Testis (tissue), 3 donors: Measurements from ENCODE around the gene GYS1. TPM values are rescaled to one million over a fixed set of nuclear protein-coding genes. Genes with fewer than 3 reads are reported as not detected.

Source experiments
- DNase-seq: peaks from one replicate; pipeline ENCODE4 v3.0.0-alpha.2; 2019
- H3K27ac ChIP-seq, 2 donors: fragments of 200-600 bp; sonication (generic); one replicate each; pipeline ENCODE4 v1.5.1; 2019
- H3K27me3 ChIP-seq: fragments of 200-600 bp; sonication (generic); one replicate; pipeline ENCODE4 v1.5.1; 2019
- H3K36me3 ChIP-seq: fragments of 200-600 bp; sonication (generic); one replicate; pipeline ENCODE4 v1.5.1; 2017; ENCODE audit warnings: low read depth; ENCODE audit errors: missing control alignments
- H3K4me1 ChIP-seq: fragments of 200-600 bp; sonication (generic); one replicate; pipeline ENCODE4 v1.5.1; 2019
- H3K4me3 ChIP-seq, 2 donors: fragments of 200-600 bp; sonication (generic); one replicate each; pipeline ENCODE4 v1.5.1; 2017 to 2019
- H3K9me3 ChIP-seq: fragments of 200-600 bp; sonication (generic); one replicate; pipeline ENCODE4 v1.5.1; 2017
- POLR2A ChIP-seq: fragments of 450-650 bp; IDR thresholded peaks from one replicate; pipeline ENCODE4 v1.6.1; 2017; ENCODE audit warnings: antibody characterized with exemption, mild to moderate bottlenecking, moderate library complexity
- WGBS, 2 donors: methylation state at CpG; one replicate each; pipeline ENCODE4 v1.1.5; 2018; 5-methylcytosine and 5-hydroxymethylcytosine counted together
- intact Hi-C: fragments of 100-400 bp; cut with DNase I; formaldehyde crosslinking; loops from one replicate; pipeline ENCODE4 v1.15.1; 2023; ENCODE audit warnings: low total_unique reads
- polyA plus RNA-seq: library from polyadenylated mRNA; stranded (reverse); fragments of 350-450 nt; fragmentation: Illumina TruSeq; extraction: RNeasy Lipid Tissue Mini Kit (QIAGEN cat#74804); gene quantifications from one replicate; pipeline ENCODE4 v1.2.3, GENCODE V29; 2014; ENCODE audit warnings: low read depth, low replicate concordance; ENCODE audit not compliant: insufficient read depth
- total RNA-seq, 2 donors: library from RNA; depleted of rRNA; stranded (reverse); fragments of >200 nt; gene quantifications; one replicate each; pipeline ENCODE4 v1.2.3, GENCODE V29; 2016
- TF ChIP-seq, protein P1 (sequence below), 3 experiments: fragments of 450-650 bp in 2 of 3; fragments of 200-600 bp in 1 of 3; sonication (generic) in 1 of 3; IDR thresholded peaks; one replicate each; pipeline ENCODE4 v1.5.1; 2016 to 2019; ENCODE audit warnings: antibody characterized with exemption in 3 of 3, mild to moderate bottlenecking in 2 of 3, moderate library complexity in 1 of 3

Gene GYS1
- total and polyA plus RNA-seq, 3 donors from 2014 or later = 13.8 to 23.6 (median 21.1) TPM

DNA sequence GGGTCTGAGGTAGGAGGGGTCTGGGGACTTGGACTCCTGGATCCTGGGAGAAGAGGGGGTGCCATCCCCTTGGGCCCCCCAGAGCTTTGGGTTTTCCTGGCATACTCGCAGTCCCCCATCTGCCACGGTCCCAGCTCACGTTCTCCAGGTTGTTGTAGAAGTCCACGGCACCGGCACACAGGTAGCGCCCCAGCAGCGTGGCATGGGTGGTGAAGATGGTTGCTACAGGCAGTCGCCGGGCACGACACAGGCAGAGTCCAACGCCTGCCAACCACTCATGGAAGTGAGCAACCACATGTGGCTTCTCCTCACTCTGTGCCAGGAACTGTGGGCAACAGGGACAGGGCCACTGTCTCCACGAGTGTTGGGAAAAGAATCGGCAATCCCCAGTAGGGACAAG lies 7.4 kb downstream of the GYS1 start:
- H3K9me3 ChIP-seq = no peaks in the 10 kb centered on the region
- intact Hi-C loops = no loop called here
- DNase-seq = no peak
- TF ChIP-seq POLR2A = no peak
- TF ChIP-seq, protein P1, sequence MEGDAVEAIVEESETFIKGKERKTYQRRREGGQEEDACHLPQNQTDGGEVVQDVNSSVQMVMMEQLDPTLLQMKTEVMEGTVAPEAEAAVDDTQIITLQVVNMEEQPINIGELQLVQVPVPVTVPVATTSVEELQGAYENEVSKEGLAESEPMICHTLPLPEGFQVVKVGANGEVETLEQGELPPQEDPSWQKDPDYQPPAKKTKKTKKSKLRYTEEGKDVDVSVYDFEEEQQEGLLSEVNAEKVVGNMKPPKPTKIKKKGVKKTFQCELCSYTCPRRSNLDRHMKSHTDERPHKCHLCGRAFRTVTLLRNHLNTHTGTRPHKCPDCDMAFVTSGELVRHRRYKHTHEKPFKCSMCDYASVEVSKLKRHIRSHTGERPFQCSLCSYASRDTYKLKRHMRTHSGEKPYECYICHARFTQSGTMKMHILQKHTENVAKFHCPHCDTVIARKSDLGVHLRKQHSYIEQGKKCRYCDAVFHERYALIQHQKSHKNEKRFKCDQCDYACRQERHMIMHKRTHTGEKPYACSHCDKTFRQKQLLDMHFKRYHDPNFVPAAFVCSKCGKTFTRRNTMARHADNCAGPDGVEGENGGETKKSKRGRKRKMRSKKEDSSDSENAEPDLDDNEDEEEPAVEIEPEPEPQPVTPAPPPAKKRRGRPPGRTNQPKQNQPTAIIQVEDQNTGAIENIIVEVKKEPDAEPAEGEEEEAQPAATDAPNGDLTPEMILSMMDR (IDR thresholded peaks at IDR 0.05) = no peak
- H3K36me3 ChIP-seq = no peaks in the 10 kb centered on the region
- H3K4me3 ChIP-seq = no peak overlapping the region
- 93 to 98% methylated on average over 9 to 13 of the region's 13 CpGs for WGBS, 2 donors
- peaks cover 8% of the 10 kb centered on the region for H3K4me1 ChIP-seq
- no peaks in the 10 kb centered on the region for H3K27me3 ChIP-seq
- no peak overlapping the region for H3K27ac ChIP-seq

DNA sequence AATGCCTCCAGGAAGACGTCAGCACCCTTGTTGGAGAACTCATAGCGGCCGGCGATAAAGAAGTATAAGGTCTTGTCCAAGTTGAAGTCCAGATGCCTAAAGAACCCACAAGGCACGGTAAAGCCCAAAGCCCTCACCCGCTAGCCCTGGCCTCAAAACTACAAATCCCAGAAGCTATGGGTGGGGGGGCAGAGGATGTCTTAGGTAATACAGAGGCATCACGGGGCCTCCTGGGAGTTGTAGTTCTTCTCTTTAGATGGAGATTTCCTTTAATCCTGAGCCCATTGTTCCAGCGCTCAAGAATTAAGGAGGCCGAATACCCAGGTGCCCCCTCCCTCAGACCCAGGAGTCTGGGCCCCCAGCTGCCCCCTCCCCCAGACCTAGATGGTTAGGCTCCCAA lies 10.8 kb downstream of the GYS1 start:
- no peak overlapping the region for H3K27ac ChIP-seq
- 89 to 90% methylated on average over 2 to 9 of the region's 9 CpGs for WGBS, 2 donors
- no peaks in the 10 kb centered on the region for H3K9me3 ChIP-seq
- no peaks in the 10 kb centered on the region for H3K4me1 ChIP-seq
- H3K27me3 ChIP-seq = no peaks in the 10 kb centered on the region
- no peaks in the 10 kb centered on the region for H3K36me3 ChIP-seq
- TF ChIP-seq POLR2A = no peak
- intact Hi-C loops = no loop called here
- no peak overlapping the region for H3K4me3 ChIP-seq
- DNase-seq = no peak

DNA sequence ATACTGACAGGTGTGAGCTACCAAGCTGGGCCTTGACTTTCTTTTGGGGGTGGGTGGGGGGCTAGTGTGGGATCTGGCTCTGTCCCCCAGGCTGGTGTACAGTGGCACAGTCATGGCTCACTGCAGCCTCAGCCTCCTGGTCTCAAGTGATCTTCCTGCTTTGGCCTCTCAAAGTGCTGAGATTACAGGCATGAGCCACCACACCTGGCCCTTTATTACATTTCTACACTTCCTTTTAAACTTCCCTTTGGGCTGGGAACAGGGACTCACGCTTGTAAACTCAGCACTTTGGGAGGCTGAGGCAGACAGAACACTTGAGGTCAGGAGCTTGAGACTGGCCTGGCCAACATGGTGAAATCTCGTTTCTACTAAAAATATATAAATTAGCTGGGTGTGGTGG lies 16.0 kb downstream of the GYS1 start:
- Histone ChIP-seq H3K27me3 (no peaks in the 10 kb centered on the region), H3K27ac (no peak overlapping the region), H3K9me3 (no peaks in the 10 kb centered on the region), H3K4me3 (no peak overlapping the region), H3K36me3 (no peaks in the 10 kb centered on the region), H3K4me1 (no peaks in the 10 kb centered on the region)
- no peak for DNase-seq
- TF ChIP-seq POLR2A = no peak
- TF ChIP-seq, protein P1 (IDR thresholded peaks at IDR 0.05) = no peak
- intact Hi-C loops = loop anchor here (10.0 kb wide), 1 partner anchor 182 kb away; no protein-coding TSS in a partner anchor
- 86 to 91% methylated on average over 2 of the region's 2 CpGs for WGBS, 2 donors

DNA sequence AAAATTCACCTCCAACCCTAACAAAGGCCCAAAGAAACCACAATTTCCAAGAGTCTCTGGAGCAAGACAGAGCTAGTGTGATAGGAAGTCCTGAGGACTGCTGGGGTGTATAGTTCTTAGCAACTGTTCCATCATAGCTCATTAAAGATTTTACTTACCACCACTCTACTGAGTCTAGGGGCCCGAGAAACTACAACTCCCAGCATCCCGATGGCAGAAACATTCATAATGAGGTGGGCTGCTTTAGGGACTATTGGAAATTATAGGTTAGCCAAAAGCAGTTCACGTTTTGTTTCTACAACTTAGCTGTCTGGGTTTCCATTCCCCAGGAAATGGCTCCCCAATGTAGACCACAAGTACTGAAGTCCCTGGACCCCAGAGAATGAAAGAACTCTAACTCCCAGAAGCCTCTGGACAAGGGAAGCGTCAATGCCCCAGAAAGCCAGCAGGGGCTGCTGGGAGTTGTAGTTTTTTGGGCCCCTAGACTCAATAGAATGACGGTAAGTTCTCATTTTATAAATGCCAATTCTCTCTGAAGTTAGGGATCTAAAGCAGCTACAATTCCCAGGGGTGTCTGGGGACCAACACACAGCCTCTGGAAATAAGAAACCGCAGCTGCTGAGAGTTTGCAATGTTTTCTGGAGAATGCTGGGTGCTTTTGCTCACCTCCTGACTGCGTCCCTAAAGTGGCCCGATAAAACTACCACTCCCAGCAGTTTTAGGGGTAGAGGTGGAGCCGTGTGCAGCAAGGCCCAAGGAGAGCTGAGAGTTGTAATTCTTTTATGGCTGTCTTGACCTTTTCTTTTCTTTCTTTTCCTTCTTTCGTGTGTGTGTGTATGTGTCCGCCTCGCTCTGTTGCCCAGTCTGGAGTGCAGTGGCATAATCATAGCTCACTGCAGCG lies 16.9 kb downstream of the GYS1 start:
- H3K4me1 ChIP-seq = no peaks in the 10 kb centered on the region
- H3K36me3 ChIP-seq = no peaks in the 10 kb centered on the region
- WGBS, 2 donors = 91% methylated on average over 13 of the region's 13 CpGs
- H3K4me3 ChIP-seq = no peak overlapping the region
- H3K27ac ChIP-seq = no peak overlapping the region
- TF ChIP-seq POLR2A = no peak
- TF ChIP-seq, protein P1 (IDR thresholded peaks at IDR 0.05) = peak in 1 of 3 experiments; percentile 6
- DNase-seq = peak; percentile 72
- no peaks in the 10 kb centered on the region for H3K9me3 ChIP-seq
- intact Hi-C loops = loop anchor here (10.0 kb wide), 1 partner anchor 181 kb away; no protein-coding TSS in a partner anchor
- H3K27me3 ChIP-seq = no peaks in the 10 kb centered on the region

DNA sequence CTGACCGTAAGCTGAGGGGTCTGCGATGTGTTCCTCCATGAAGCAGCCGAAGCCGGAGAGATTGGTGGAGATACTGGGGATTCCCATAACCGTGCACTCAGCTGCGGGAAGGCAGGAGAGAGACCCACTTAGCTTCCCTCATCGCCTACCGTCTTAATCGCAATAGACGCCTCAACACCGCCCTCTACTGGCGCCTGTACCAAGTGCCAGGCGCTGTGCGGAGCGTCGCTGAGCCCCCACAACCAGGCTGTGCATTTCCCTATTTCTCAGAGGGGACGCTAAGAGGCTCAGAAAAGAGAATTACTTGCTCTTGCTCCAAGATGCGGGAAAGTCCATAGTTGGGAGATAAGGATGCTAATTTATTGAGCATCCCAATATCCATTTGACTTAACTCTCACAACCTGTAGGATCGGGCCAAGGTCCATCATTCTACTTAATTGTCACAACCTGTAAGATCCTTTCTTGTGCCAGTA lies 22.1 kb downstream of the GYS1 start:
- Histone ChIP-seq H3K36me3 (no peaks in the 10 kb centered on the region), H3K27ac (no peak overlapping the region), H3K27me3 (no peaks in the 10 kb centered on the region), H3K4me1 (peaks cover 6% of the 10 kb centered on the region), H3K4me3 (peak overlapping the region in 1 of 2 donors; percentile 7), H3K9me3 (no peaks in the 10 kb centered on the region)
- TF ChIP-seq, protein P1 (IDR thresholded peaks at IDR 0.05) = peak; percentile 67 to 85 (median 85)
- TF ChIP-seq POLR2A = no peak
- intact Hi-C loops = loop anchor here (10.0 kb wide), 1 partner anchor 176 kb away; no protein-coding TSS in a partner anchor
- DNase-seq = peak; percentile 91
- 17 to 18% methylated on average over 18 to 19 of the region's 19 CpGs for WGBS, 2 donors
